ENCODE results near the gene PCSK9.

Gene PCSK9

DNA sequence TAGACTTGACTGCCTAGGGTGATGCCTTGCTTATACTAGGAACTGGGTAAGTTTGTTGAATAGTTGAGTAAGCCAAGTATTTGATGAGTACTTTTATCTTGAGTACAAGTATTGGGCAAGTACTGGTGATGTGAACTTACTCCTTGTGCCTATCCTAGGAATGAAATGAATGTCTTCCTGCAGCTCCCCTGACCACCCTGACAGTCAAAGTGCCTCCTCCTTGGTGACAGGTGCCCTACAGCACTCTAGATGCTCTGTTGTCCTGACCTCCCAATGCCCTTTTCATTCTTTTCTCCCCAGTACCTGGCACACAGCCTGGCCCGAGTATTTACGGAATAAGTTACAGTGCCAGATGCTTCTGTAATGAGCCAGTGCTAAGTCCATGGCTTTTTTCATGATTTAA, 25.5 kb downstream of the PCSK9 start:
- Mint-ChIP-seq H3K4me3 (no peak overlapping the region), H3K36me3 (peaks cover 26 to 35% of the 10 kb centered on the region in 2 donors), H3K4me1 (peaks cover 0 to under 1% of the 10 kb centered on the region in 2 donors), H3K27me3 (no peaks in the 10 kb centered on the region), H3K9me3 (no peaks in the 10 kb centered on the region), H3K27ac (peak overlapping the region; percentile 63)
- DNase-seq (no peak), ATAC-seq (replicated peaks) (peak in 1 of 2 donors; percentile 3)

DNA sequence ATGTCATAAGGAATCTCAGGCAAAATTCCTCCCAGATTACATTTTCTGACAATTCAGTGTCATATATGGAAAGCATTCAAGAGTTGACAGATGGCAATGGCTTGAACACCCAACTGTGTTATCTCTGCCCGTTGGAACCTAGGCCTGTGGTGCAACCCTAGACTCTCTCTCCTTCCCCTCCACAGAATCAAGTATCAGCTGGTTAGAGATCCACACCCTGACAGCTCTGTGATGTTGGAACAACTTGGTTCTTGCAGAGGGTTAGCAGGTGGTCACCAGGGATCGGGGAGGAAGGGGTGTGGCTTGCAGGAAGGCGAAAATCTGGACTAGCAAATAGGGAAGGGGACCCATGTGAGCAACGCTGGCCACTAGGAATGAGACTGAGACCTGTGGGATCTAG, 26.3 kb downstream of the PCSK9 start:
- no peak overlapping the region for H3K27ac Mint-ChIP-seq
- H3K4me3 Mint-ChIP-seq: no peak overlapping the region
- ATAC-seq (replicated peaks) (no peak), DNase-seq (no peak)
- H3K27me3 Mint-ChIP-seq: no peaks in the 10 kb centered on the region
- H3K4me1 Mint-ChIP-seq: peaks cover 0 to 3% of the 10 kb centered on the region in 2 donors
- peaks cover 34 to 43% of the 10 kb centered on the region in 2 donors for H3K36me3 Mint-ChIP-seq
- no peaks in the 10 kb centered on the region for H3K9me3 Mint-ChIP-seq

- peaks cover 0 to 3% of the 10 kb centered on the region in 2 donors for H3K4me1 Mint-ChIP-seq
- DNase-seq (no peak), ATAC-seq (replicated peaks) (no peak)
- no peak overlapping the region for H3K4me3 Mint-ChIP-seq
- no peaks in the 10 kb centered on the region for H3K27me3 Mint-ChIP-seq
- H3K9me3 Mint-ChIP-seq: no peaks in the 10 kb centered on the region
- peak overlapping the region; percentile 65 for H3K27ac Mint-ChIP-seq
- H3K36me3 Mint-ChIP-seq: peaks cover 41 to 57% of the 10 kb centered on the region in 2 donors
Observed at GRCh38 chr1:55067022-55067778, 27.9 kb downstream of the PCSK9 start.

GRCh38 chr1:55067914-55068313, 28.6 kb downstream of the PCSK9 start:
- no peaks in the 10 kb centered on the region for H3K27me3 Mint-ChIP-seq
- DNase-seq (no peak), ATAC-seq (replicated peaks) (no peak)
- peaks cover 45 to 64% of the 10 kb centered on the region in 2 donors for H3K36me3 Mint-ChIP-seq
- no peaks in the 10 kb centered on the region for H3K9me3 Mint-ChIP-seq
- no peak overlapping the region for H3K27ac Mint-ChIP-seq
- no peak overlapping the region for H3K4me3 Mint-ChIP-seq
- peaks cover 0 to 3% of the 10 kb centered on the region in 2 donors for H3K4me1 Mint-ChIP-seq

DNA sequence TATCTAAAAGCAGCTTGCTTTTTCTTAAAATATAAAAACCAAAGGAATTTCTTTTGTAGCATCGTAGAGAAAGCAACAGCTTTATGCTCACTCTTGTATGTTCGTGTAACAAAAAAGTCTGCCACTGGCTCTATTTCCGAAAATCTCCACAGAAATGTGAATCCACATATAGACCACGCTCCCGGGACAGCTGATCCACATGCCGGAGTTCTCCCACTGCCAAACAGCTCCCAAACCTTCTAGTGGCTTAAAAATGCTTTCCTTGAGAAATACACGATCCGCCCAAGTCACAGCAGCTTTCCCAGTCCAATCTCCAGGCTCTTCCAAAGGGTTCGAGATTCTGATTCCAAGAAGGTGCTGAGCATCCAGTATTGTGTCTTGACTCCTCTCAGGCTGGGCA, 29.3 kb downstream of the PCSK9 start:
- no peak overlapping the region for H3K4me3 Mint-ChIP-seq
- H3K4me1 Mint-ChIP-seq: peaks cover 0 to 3% of the 10 kb centered on the region in 2 donors
- peaks cover 45 to 66% of the 10 kb centered on the region in 2 donors for H3K36me3 Mint-ChIP-seq
- no peaks in the 10 kb centered on the region for H3K27me3 Mint-ChIP-seq
- no peak for ATAC-seq (replicated peaks)
- no peaks in the 10 kb centered on the region for H3K9me3 Mint-ChIP-seq
- H3K27ac Mint-ChIP-seq: peak overlapping the region; percentile 67
- DNase-seq: no peak

GRCh38 chr1:55069280-55069679, 29.9 kb downstream of the PCSK9 start:
- ATAC-seq (replicated peaks) (no peak), DNase-seq (no peak)
- Mint-ChIP-seq H3K36me3 (peaks cover 45 to 68% of the 10 kb centered on the region in 2 donors), H3K4me1 (peaks cover 0 to 3% of the 10 kb centered on the region in 2 donors), H3K27ac (no peak overlapping the region), H3K4me3 (no peak overlapping the region), H3K9me3 (no peaks in the 10 kb centered on the region), H3K27me3 (no peaks in the 10 kb centered on the region)

- Mint-ChIP-seq H3K27me3 (no peaks in the 10 kb centered on the region), H3K36me3 (peaks cover 52 to 74% of the 10 kb centered on the region in 2 donors), H3K9me3 (no peaks in the 10 kb centered on the region), H3K4me1 (peaks cover 0 to 3% of the 10 kb centered on the region in 2 donors), H3K27ac (peak overlapping the region; percentile 48), H3K4me3 (no peak overlapping the region)
- no peak for DNase-seq
- no peak for ATAC-seq (replicated peaks)
Observed at GRCh38 chr1:55070293-55071164, 31.2 kb downstream of the PCSK9 start.

- peaks cover 0 to 3% of the 10 kb centered on the region in 2 donors for H3K4me1 Mint-ChIP-seq
- peak overlapping the region; percentile 75 for H3K27ac Mint-ChIP-seq
- DNase-seq (no peak), ATAC-seq (replicated peaks) (no peak)
- no peak overlapping the region for H3K4me3 Mint-ChIP-seq
- H3K9me3 Mint-ChIP-seq: no peaks in the 10 kb centered on the region
- no peaks in the 10 kb centered on the region for H3K27me3 Mint-ChIP-seq
- H3K36me3 Mint-ChIP-seq: peaks cover 49 to 71% of the 10 kb centered on the region in 2 donors
Observed at GRCh38 chr1:55071477-55071876, 32.1 kb downstream of the PCSK9 start.

GRCh38 chr1:55073187-55073916, 34.0 kb downstream of the PCSK9 start:
- Mint-ChIP-seq H3K9me3 (no peaks in the 10 kb centered on the region), H3K36me3 (peaks cover 44 to 70% of the 10 kb centered on the region in 2 donors), H3K27me3 (no peaks in the 10 kb centered on the region), H3K4me3 (no peak overlapping the region), H3K27ac (no peak overlapping the region), H3K4me1 (peaks cover 0 to 3% of the 10 kb centered on the region in 2 donors)
- DNase-seq: no peak
- peak; percentile 31 to 54 for ATAC-seq (replicated peaks)

DNA sequence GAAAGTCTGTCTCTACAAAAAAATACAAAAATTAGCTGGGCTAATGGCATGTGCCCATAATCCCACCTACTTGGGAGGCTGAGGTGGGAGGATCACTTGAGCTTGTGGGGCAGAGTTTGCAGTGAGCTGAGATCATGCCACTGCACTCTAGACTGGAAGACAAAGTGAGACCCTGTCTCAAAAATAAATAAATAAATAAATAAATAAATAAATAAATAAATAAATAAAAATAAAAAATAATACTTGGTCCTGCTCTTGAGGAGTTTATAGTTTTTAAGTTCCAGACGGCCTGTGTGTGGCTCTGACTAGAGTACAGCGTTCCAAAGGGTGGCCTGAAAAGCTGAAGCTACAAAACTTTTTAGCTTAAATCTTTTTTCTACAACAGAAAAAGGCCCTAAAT, 35.1 kb downstream of the PCSK9 start:
- Mint-ChIP-seq H3K9me3 (no peaks in the 10 kb centered on the region), H3K4me3 (no peak overlapping the region), H3K4me1 (peaks cover 0 to 3% of the 10 kb centered on the region in 2 donors), H3K36me3 (peaks cover 40 to 65% of the 10 kb centered on the region in 2 donors), H3K27ac (no peak overlapping the region), H3K27me3 (no peaks in the 10 kb centered on the region)
- ATAC-seq (replicated peaks) (no peak), DNase-seq (no peak)

DNA sequence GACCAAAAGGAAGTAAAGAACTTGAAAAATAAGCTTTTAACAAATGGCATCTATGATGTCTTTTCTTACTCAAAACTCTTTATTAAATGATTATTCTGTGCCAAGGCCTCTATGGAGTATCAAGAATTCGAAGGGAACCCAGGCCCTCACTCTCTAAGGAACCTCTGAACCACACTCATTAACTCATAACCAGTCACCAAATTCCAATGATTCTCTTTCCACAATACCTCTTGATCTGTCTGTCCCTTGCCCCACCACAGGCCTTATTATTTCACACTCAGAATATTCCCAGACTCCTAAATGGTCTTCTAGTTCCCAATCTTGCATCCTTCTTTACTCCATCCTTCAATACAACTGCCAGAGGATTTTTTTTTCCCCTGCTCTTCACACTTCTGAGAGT, 37.0 kb downstream of the PCSK9 start:
- Mint-ChIP-seq H3K27me3 (no peaks in the 10 kb centered on the region), H3K4me1 (no peaks in the 10 kb centered on the region), H3K36me3 (peaks cover 37 to 62% of the 10 kb centered on the region in 2 donors), H3K4me3 (no peak overlapping the region), H3K27ac (no peak overlapping the region), H3K9me3 (no peaks in the 10 kb centered on the region)
- DNase-seq: no peak
- no peak for ATAC-seq (replicated peaks)

GRCh38 chr1:55078470-55078869, 39.1 kb downstream of the PCSK9 start:
- ATAC-seq (replicated peaks): no peak
- no peak for DNase-seq

DNA sequence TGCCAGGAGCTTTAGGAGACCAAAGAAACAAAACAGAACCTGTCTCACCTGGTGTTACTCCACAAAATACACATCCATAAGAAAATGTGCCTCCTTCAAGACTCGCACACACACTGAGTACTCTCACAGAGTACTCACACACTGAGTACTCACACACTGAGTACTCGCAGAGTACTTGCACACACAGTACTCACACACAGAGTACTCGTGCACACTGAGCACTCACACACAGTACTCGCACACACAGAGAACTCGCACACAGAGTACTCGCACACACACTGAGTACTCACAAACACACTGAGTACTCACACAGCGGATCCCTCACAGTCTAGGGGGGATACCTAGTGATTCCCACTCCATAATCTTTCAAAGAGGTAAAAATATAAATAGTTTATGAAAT, 40.3 kb downstream of the PCSK9 start:
- Mint-ChIP-seq H3K27ac (peak overlapping the region; percentile 14), H3K4me3 (no peak overlapping the region), H3K9me3 (no peaks in the 10 kb centered on the region), H3K36me3 (peaks cover 42 to 67% of the 10 kb centered on the region in 2 donors), H3K27me3 (no peaks in the 10 kb centered on the region), H3K4me1 (no peaks in the 10 kb centered on the region)
- ATAC-seq (replicated peaks) (no peak), DNase-seq (no peak)

More at GRCh38 chr1:55078470-55078869, 39.1 kb downstream of the PCSK9 start:
- Mint-ChIP-seq H3K9me3 (no peaks in the 10 kb centered on the region), H3K4me3 (no peak overlapping the region), H3K4me1 (no peaks in the 10 kb centered on the region), H3K27ac (no peak overlapping the region), H3K36me3 (peaks cover 36 to 58% of the 10 kb centered on the region in 2 donors), H3K27me3 (no peaks in the 10 kb centered on the region)

Measured in stimulated activated naive B cell treated with anti-CD40 and anti-IgM and Interleukin-4, amounts not matched to agents 10 μg/mL and 1 μg/mL and 100 μg/mL, for 72 hours (primary cell).